Stimulated activated CD4-positive, alpha-beta T cell treated with anti-CD3 and anti-CD28 coated beads, TNF-alpha, amount 100 ng/mL, for 1 hour (primary cell): Measurements from ENCODE around the gene CLCN4.

Experiments
- DNase-seq, 3 donors: peaks; one replicate each; pipeline ENCODE4 v3.0.0-alpha.2; 2020; ENCODE audit warnings: low read depth in 3 of 3, low spot score in 1 of 3

CLCN4 gene

DNA sequence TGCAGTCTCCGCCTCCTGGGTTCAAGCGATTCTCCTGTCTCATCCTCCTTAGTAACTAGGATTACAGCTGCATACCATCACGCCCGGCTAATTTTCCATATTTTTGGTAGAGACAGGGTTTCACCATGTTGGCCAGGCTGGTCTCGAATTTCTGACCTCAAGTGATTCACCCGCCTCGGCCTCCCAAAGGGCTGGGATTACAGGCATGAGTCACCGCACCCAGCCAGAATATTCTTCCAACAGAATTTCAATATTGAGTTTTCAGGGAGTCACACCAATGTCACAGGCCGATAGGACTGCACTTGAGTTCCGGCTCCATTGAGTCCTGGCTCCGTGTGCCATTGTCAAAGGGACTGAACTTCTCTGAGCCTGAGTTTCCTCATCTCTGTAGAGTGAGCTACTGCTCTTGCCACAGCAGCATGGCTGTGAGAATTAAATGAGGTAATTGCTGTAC lies 82.9 kb downstream of the CLCN4 start:
- no peak for DNase-seq

- no peak for DNase-seq
Measured at GRCh38 chrX:10240918-10241317, 84.1 kb downstream of the CLCN4 start.

- DNase-seq = no peak
Measured at GRCh38 chrX:10242026-10242425, 85.3 kb downstream of the CLCN4 start.

DNA sequence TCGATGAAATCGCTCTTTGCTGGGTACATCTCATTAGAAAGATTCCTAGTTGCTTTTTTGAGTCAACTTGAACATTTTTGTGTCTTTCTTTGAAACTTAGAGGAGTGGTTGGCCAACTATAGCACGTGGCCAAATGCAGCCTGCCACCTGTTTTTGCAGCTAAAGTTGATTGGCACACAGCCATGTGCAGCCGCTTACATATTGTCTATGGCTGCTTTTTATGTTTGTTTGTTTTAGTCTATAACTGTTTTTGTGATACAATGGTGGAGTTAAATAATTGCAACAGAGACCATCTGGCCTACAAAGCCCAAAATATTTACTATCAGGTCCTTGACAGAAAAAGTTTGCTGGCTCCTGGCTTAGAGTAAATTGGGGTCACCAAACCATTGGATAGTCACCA lies 86.3 kb downstream of the CLCN4 start:
- no peak for DNase-seq

DNA sequence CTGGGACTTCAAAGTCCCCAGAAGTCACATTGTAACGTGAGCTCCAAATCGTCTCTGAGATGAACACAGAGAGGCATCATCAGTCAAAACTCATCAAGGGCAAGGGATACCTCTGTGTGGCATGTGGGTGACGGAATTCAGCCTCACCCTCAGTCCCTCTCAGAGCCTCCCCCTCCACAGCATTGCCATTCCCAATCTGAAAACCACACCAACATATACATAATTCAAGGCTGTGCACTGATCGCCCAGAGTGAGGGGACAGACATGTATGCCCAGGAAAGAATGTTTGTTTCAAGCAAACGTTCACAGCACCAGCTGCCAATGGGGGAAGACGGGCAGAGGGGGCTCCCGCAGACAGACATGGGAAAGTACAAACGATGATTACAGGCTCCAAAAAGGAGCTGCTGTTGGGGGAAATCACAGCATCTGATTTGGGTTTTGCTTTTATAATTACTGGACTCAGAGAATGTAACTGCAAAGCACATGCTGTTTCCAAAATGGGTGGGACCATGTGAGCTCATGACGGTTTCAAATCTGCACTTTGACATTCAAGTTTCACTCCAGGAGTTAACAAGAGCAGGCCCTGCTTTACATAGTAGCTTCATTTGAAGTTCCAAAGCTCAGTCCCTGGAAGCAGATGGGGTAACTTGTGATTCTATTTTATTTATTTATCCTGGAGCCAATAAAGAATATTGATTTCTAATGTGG lies 88.3 kb downstream of the CLCN4 start:
- DNase-seq = no peak

- DNase-seq = no peak
Measured at GRCh38 chrX:10245886-10246285, 89.1 kb downstream of the CLCN4 start.

GRCh38 chrX:10246297-10246696 lies 89.5 kb downstream of the CLCN4 start:
- DNase-seq = no peak

DNA sequence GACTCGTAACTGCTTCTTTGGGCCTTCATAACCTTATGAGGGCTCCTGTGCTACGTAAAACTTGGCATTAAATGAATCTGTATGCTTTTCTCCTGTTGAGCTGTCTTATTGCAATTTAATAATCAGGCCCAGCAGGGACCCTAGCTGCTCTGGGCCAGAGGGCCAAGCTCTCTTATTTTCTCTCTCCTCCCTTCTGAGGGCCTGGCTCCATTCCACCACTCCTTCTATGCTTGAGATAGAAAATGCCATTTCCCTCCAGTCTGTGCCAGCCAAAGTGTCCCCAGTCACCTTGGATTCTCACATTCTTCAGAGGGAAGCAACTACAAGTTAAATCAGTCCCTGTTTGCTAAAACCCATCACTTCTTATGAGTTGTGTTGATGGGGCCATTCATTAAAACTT lies 90.1 kb downstream of the CLCN4 start:
- no peak for DNase-seq

GRCh38 chrX:10254739-10255138 lies 98.0 kb downstream of the CLCN4 start:
- DNase-seq = no peak

GRCh38 chrX:10259716-10260115 lies 102.9 kb downstream of the CLCN4 start:
- no peak for DNase-seq

DNA sequence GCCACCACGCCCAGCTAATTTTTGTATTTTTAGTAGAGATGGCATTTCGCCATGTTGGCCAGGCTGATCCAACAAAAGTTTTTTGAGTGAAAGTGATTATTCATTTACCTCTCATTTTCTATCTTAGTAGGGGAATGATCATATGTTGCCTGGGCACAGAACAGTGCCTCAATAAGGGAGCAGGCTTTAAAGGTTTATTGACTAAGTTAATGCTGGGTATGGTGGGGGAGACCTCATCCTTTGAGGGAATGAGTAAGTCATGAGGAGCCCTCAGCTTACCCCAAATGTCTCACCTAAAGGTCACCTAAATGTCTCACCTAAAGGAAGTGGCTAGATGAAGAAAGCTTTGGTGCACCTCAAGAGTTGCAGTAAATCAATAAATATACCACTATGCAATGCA lies 109.0 kb downstream of the CLCN4 start:
- DNase-seq = no peak

- no peak for DNase-seq
Measured at GRCh38 chrX:10278716-10279115, 121.9 kb downstream of the CLCN4 start.

GRCh38 chrX:10280071-10280470 lies 123.3 kb downstream of the CLCN4 start:
- no peak for DNase-seq

GRCh38 chrX:10282490-10282889 lies 125.7 kb downstream of the CLCN4 start:
- no peak for DNase-seq

DNA sequence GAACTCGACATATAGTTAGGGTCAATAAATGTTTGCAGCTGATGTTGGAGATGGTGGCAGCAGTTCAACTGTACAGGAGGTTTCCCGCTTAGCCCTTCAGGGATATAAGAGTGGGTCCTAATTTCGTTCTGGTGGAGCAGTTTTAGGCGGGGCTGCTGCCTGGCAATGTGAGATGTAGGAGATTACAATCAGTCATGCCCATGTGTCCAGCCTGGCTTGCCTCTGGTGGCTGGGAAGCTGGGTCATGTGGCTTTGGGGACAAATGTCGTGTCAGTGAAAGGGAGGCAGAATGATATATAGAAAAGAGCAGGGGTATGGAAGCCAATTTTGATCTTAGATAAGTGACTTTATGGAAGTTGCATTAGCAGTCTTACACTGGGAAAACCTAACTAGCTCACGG lies 129.4 kb downstream of the CLCN4 start:
- DNase-seq = no peak
